ENCODE measurements around the gene NPFF.

NPFF gene

DNA sequence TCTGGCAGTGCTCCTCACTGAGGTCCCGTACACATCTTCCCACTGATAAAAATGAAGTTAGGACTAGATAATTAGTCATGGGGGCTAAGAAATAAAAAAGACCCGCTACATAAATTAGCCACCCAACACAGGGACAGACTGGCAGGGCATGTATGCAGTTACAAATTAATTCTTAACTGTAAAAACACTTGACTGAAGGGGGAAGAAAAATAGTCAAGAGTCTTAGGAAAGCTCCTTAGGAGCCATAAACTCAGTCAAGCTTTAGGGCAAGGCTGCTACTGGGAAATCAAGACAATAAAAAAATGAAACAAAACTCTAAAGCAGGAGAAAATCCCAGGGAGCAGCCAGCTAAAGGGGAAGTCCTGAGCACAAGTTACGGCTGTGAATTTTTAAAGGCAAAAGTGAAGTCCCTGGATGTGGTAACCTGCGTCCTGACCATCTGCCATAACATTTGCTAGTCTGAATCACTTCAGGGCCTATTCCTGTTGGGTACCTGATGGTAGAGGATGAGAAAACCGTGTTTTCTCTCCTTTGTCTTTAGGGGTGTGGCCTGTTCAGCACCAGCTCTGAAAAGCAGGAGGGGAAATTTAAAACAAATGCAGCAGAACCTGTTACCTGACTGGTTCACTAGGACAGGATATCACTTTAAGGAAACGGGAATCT, 7.5 kb upstream of the NPFF start:
- no peak for DNase-seq (ENCODE audit: low read depth in 2 of 2)

DNA sequence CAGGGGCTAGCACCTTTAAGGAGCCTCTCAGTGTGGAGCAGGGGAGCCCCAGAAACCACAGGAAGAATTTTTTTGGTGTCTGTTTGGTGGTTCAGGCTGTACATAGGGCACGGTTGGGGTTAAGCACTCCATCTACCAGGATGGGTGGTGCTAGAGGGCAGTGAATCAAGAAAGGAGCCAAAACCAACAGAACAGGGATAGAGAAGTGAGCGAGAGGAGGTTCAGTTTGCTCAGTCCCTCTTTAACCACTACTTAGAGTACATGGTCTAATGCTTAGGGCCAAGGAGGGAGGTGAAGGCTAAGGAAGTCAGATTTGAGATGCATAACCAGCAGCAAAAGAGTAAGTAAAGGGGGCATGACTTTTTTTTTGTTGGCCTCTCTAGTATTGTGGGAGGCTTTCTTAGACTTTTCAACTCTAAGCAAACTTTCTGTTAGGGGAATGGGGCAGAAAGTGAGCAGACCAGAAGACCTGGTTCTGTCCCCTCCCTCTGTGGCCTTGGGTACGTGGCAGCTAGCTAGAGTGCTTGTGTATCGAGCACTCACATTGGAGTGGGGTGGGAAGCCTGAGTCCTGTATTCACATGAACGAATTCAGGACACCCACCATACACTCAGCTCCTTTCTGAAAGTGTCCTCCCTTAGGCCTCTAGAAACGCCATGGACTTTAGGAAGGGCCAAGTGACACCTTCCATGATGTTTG, 6.6 kb upstream of the NPFF start:
- DNase-seq (ENCODE audit: low read depth in 2 of 2) = no peak

DNA sequence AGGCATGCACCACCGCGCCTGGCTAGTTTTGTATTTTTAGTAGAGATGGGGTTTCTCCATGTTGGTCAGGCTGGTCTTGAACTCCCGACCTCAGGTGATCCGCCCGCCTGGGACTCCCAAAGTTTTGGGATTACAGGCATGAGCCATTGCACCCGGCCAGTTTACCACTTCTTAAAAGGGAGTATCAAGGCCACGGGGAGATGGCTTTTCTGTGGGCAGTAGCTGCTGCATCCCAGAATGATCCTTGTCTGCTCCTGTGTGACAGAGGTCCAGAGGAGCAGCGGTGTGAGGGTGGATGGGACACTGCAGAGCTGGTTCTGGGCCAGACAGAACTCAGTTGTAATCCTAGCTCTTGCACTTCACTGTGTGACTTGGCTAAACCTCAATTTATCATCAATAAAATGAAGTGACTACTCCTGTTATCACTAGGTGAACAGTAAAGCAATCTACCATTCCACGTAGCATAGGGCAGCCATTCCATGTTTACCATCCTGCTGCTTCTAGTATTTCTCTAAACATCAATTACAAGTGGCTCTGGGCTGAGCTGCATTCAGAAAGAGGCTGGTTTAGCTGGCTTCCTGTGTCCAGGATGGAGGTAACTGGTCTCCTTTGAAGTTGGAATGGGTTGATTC, 3.0 kb upstream of the NPFF start:
- no peak for DNase-seq (ENCODE audit: low read depth in 2 of 2)

DNA sequence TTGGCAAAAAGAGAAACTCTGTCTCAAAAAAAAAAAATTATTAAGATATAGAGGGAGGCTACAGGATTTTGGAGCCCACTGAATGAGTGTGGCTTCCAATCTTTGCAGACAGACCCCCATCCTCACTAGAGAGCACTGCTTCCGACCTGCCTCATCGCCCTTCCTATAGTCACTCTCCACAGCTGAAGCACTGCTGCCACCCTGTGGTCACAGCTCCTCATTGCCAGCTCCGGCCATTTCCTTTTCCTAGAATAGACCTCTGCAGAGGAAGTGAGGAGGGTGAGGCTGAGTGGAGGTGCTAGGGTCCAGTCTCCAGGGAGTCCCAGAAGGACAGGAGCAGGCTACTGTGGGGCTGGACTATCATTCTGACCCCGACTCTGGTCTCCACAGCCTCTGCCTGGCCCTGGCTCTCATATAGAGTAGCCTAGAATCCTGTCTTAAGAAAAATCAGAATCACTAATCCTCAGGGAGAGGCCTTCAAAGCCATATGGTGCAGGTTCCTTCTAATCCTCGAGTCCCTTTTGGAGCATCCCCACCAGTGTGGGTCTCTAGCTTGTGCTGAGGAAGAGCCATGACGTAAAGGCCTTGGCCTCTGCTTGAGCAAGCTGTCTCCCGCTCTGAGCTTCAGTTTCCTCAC, 1.4 kb upstream of the NPFF start:
- peak; percentile 79 to 81 for DNase-seq (ENCODE audit: low read depth in 2 of 2)

DNA sequence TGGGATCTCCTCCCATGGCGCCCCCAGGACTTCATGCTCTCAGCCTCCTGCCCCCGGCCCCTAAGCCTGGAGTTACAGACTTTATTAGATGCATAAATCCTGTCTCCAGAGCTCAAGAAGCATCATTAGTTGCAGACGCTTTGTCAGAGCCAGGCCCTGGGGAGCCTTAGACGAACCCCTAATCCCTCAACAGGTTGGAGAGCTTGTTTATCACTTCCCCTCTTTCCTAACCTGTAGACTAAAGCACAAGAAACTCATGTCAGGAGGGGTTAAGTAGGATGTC, 260 bp upstream of the NPFF start:
- no peak for DNase-seq (ENCODE audit: low read depth in 2 of 2)

DNA sequence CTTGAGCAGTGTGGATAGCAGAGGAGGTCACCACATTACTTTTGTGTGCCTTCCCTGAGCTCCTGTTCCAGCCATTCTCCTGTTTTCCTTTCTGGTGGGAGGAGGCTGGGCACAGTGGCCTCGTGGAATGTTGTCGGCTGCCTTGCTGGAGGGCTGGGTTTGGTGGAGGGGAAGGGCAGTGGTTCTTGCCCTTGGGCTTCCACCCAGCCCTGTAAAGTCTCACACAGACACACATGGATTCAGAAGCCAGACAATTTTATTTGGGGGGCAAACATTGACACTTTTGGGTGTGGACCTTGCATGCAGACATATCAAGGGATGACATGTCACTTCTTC, 866 bp downstream of the NPFF start:
- DNase-seq (ENCODE audit: low read depth in 2 of 2) = no peak

DNA sequence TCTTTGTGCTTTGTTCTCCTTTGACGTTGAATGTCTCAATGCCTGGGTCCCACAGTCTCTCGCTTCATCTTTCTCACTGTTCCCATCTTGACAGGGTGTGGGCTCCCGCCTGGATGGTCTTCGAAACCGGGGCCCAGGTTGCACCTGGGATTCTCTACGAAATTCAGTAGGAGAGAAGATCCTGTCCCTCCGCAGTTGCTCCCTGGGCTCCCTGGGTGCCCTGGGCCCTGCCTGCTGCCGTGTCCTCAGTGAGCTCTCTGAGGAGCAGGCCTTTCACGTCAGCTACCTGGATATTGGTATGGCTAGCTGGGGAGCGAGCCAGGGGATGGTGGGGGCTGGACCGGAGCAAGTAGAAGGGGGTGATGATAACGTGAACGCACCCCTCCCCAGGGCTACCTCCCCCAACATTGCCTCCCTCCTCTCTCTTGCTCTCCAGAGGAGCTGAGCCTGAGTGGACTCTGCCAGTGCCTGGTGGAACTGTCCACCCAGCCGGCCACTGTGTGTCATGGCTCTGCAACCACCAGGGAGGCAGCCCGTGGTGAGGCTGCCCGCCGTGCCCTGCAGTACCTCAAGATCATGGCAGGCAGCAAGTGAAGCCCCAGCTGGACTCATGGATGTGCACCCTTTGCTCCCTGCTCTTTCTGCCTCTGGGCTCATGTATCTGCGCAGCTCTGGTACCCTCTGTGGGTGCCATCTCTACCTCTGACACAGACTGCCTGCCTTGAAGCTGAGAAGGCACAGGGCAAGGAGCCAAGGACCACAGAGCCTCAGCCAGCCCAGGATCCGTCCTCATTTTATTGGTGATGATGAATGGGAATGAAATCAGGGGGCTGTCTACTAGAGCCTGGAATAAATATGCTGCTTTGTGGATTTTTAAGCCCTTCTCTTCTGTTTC, 1.5 kb downstream of the NPFF start:
- DNase-seq (ENCODE audit: low read depth in 2 of 2) = no peak

DNA sequence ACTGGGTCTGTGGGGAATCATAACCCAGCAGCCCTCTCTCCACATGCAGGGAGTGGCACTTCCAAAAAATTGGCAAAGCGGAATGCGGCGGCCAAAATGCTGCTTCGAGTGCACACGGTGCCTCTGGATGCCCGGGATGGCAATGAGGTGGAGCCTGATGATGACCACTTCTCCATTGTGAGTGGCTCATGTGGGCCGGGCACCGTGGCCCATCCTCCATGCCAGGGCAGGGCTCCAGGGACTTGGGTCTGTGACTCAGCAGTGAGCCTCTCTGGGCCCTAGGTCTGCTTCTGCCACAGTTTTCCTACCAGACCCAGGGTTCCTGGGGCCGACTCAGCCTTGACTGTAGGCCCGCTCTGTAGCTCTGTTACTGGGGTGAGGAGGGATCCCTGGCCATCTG, 2.2 kb downstream of the NPFF start:
- DNase-seq (ENCODE audit: low read depth in 2 of 2) = no peak

DNA sequence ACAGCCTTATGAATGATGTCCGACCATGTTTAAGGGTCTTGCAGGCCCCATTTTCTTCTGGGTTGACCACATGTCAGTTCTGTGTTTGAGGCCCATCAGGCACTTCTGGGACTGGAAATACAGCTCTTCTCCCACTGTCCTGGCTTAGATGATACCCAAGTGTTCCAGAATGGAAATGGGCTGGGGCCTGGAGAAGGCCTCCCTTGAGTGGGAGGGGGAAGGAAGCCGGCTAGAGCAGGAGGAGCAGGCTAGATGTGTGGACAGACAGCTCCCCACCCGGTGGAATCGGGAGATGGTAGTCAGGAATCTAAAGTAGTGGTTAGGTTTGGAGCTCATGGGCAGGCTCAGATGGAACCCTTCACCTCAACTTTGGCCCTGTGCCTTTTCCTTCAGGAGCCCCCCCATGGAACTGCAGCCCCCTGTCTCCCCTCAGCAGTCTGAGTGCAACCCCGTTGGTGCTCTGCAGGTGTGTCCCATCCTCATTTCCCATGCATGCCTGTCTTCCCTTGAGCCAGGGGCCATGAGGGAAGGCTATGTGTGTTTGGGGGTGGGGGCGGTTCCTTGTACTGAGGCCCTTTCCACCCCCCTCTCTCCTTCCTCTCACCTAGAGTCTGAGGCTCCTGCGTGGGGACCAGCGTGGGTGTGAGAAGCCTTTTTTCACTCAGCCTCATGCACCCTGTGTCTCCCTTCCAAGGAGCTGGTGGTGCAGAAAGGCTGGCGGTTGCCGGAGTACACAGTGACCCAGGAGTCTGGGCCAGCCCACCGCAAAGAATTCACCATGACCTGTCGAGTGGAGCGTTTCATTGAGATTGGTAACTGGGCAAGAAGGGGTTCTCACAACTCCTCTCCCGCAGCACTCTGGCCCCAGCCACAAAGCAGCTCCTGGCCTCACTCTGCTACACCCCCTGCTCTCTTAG, 3.0 kb downstream of the NPFF start:
- no peak for DNase-seq (ENCODE audit: low read depth in 2 of 2)

DNA sequence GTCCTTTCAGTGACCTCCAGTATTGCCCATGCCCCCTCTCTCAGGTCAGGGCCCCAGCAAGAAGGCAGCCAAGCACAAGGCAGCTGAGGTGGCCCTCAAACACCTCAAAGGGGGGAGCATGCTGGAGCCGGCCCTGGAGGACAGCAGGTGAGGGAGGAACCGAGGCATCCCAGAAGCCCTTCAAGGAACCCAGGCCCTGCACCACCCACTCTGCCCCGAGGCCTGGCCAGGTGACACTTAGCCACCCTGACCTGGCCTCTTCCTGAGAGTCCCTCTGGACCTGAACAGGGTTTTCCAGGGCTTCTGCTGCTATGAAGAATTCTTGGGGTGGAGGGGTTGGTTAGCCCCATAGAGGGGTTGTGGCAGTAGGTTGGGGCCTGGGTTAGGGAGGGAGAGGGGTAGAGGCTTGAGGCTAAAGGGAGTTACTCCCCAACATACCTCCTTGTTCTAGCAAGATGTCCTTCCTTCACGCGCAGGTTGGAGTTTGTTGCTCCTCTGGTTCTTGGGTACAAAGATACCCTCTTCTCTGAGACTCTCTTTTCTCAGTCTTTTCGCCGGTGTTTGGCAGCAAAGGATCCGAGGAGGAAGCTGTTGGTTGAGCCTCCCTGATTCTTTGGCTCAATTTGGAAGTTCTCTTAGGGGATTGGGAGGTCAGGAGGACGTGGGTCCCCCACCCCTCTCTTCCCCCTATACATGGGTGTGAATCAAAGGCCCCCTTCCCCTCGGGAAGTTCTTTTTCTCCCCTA, 4.1 kb downstream of the NPFF start:
- no peak for DNase-seq (ENCODE audit: low read depth in 2 of 2)

DNA sequence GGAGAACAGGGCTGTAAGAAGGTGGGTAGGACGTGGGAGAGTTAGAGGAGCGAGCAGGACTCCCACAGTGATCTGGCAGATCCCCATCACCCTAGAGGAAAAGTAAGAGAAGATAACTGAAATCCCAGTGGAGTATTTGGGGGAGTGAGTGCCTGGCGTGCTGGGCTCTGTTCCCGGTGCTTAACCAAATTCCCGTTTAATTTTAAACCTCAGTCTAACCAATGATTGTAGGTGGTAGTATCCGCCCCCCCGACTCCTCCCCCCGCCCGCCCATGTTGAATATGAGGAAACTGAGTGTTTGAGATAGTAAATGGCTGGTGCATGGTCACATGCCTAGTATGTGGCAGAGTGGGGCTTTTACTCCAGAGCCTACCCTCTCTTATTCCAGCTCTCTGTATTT, 5.0 kb downstream of the NPFF start:
- DNase-seq (ENCODE audit: low read depth in 2 of 2) = no peak

DNA sequence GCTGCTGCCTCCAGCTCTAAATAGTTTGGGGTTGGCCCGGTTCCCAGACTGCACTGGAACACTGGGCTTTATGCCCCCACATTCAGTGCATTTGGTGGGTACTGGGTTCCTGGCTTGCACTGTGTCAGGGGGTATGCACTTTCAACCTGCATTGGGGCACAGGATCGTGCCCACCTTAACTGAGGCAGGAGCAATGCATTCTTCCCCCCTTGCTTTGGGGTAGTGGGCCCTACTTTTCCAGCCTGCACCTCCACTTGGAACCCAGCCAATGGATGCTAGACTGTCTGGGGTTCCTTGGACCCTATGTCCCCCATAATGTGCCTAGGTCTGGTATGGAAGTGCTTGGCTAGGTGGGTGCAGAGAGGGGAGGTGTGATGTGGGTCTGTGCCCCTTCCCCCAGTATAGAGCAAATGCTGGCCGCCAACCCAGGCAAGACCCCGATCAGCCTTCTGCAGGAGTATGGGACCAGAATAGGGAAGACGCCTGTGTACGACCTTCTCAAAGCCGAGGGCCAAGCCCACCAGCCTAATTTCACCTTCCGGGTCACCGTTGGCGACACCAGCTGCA, 5.6 kb downstream of the NPFF start:
- DNase-seq (ENCODE audit: low read depth in 2 of 2) = no peak

DNA sequence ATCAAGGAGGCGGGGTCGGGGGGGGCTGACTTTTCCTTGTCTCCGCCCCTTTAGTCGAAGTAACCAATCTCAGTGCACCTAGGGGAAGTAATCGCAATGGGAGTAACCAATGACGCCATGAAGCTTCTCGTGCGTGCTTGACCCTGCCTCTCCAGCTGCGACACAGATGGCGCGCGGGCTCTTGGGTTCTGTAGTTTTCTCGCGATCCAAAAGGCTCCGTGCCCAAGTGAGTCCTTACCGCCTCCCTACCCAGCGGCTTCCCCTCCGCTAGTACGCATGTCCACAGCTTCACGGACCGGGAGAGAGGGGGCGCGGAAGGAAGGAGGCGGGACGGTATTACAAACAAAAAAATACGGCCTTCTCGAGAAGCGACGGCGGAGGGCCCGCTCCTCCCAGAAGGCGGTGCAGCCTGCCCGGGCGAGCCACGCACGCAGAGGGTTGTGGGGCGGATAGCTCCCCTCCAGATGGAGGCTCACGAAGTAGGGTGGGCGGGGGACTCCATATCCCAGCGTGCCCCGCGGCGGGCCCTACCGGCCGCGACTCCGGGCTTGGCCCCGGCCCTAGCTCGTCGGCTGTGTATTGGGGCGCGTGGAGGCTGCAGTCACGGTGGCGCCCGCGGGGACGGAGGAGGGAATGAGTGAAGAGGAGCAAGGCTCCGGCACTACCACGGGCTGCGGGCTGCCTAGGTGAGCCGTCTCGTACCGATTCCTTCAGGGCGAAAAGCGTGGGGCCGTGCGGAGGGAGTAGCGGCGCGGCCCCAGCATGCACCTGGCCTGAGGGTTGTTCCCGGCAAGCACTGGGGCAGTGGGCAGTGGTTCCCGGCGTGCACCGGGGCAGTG, 6.3 kb downstream of the NPFF start, which contains the start of gene TARBP2:
TARBP2 (plus strand) TSS at position 508 of the 839 bp plus-strand sequence; CDS start at position 634, 126 bp downstream.
- peak; percentile 90 to 97 for DNase-seq (ENCODE audit: low read depth in 2 of 2)

DNA sequence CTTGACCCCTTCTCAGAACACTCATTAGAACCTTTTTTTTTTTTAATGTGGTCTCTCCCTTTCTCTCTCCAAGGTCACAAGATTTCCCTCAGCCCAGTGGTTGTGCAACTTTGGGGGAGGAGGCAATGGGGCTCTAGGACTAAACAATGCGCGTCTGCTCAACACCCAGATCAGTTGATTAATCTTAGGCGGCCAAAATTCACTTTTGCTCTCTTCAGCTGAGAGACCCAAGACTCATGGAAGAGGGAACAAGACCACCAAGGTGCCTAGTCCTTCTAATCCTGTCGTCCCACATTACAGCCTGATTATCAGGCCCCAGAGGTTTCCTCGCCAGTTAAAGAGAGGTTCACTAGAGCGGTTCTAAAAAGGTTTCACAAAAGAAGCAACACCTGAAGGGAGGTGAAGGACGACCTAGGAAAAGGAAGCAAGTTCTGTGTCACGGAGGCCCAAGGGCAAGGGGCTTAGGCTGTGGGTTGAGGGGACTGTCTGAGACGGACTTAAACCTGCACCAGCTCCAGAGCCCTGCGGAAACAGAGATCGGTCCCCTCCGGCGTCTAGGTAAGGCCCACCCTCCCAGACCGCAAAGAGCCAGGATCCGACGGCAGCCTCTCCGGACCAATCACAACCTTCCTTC, 7.0 kb downstream of the NPFF start:
- DNase-seq (ENCODE audit: low read depth in 2 of 2) = no peak

DNA sequence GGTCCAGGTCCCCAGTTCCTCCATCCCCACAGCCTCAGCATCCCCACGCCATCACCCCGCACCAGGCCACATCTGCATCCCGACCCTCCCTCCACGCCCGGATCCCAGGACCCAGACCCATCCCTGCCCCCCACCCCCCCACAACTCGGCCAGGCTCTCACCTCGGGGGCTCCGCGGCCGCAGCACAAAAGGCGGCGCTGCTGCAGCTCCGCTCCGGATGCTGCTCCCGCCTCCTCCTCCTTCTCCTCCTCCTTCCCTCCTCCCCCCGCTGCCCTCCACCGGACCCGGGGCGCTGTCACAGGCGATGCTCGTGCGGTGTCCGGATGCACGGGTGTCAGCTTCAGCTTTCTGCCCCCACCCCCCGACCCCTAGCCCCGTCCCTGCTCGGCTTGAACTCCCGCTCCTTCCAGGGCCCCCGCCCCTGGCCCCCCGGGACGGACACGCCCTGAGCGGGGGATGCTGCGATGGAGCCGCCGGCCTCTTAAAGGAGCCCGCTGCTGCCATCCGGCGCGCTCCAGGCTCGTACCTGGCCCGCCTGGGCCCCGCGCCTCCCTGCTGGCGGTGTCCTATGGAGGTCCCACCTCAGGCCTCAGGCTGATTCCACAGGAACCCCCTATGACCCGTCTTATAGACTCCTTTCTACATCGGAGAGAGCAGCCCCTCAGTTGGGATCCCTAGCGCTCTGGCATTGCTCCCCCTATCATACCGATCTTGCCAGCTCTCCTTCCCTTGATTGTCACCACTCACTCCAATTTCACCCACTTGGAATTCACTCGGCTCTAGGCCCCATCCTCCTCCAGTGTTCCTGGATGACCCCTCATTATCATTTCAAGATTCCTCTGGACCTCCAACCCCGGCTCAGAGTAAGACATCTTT, 7.8 kb downstream of the NPFF start, which contains the start of gene MAP3K12:
MAP3K12 (minus strand) TSS at position 193 of the 876 bp plus-strand sequence. CDS start 12,067 bp downstream, outside the sequence.
- peak; percentile 45 to 56 for DNase-seq (ENCODE audit: low read depth in 2 of 2)

DNA sequence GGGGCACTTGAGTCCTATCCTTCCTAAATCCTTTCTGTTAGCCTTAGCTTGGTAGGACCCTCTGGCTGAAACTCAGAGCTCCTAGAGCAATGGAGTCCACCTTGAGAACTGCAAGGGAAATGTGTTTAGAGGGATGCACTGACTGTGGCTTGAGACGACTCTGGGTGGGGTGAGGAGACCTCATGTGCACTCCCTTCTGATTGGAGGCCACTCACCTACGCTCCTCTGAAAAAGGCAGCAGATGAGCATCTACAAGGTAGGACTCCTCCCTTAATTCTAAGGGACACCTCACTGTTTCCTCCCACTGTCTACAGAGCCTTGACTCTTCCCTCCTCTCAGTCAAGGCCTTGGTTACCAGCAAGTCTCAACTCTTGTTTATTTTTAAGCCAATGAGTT, 9.1 kb downstream of the NPFF start:
- DNase-seq (ENCODE audit: low read depth in 2 of 2) = no peak

DNA sequence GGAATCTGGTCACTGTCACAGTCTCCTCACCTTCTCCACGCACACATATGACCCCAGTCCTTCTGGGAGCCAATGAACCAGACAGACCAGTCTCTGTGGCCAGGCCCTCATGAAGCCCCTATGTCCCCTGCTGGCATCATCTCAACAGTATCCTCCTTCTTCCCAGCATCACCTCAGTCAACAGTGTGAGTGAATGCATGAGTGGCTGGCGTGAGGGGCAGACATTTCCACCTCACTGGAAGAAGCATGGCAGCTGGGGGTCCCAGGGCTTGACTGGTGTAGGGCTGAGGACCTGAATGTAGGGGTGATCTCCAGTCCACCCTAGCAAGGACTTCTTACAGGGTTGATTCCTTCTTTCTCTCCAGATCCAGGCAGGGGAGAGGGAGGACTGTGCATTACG, 9.8 kb downstream of the NPFF start:
- no peak for DNase-seq (ENCODE audit: low read depth in 2 of 2)

DNA sequence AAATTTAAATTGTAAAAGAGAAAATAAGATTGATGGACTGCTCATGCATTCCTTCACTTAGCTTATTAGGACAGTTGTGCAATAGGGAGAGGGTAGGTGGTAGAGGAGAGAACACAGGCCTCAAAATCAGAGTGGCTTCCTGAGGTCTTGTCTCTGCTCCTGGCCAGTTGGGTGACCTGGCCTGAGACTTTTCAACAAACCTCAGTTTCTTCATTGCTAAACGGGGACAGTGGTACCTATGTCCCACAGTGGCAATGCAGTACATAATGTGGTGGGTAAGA, 10.6 kb downstream of the NPFF start:
- DNase-seq (ENCODE audit: low read depth in 2 of 2) = no peak
